GM12878 (cell line): ENCODE measurements around the gene MDK. TPM values are rescaled to one million over a fixed set of nuclear protein-coding genes. Genes with fewer than 3 reads are reported as not detected.

Experiments
- ATAC-seq: fragments of 200-7000 bp; cut with Tn5 transposase; 3 replicates; pipeline ENCODE4 v1.9.1; 2020; ENCODE audit warnings: mild to moderate bottlenecking, moderate library complexity
- BruUV-seq: library from RNA; stranded (reverse); fragments of 400-500 nt; replicated peaks from 2 replicates; lab custom pipeline; 2021; lab: Mats Ljungman, UMichigan
- CTCF ChIA-PET: fragments of 300-600 bp; sonication (Branson Sonifier 250); formaldehyde crosslinking; extraction: SDS; loops from one replicate; lab custom pipeline; 2021; ENCODE audit warnings: inconsistent platforms; lab: Yijun Ruan, JAX
- POLR2A ChIA-PET: fragments of 350-600 bp; formaldehyde crosslinking; extraction: SDS; loops from one replicate; lab custom pipeline; 2021; ENCODE audit warnings: inconsistent platforms; lab: Charles Lee
- RAD21 ChIA-PET: fragments of 300-600 bp; sonication (Branson Sonifier 250); formaldehyde crosslinking; loops from one replicate; lab custom pipeline; 2023; ENCODE audit warnings: antibody characterized with exemption; ENCODE audit not compliant: unreplicated experiment; lab: Charles Lee
- SMC1A ChIA-PET: fragments of 300-600 bp; sonication (Branson Sonifier 250); formaldehyde crosslinking; loops from one replicate; lab custom pipeline; 2023; ENCODE audit not compliant: unreplicated experiment, uncharacterized antibody; lab: Charles Lee
- DNase-seq: peaks from one replicate; pipeline ENCODE4 v3.0.0-alpha.2; 2011; ENCODE audit warnings: low read depth, low spot score
- FAIRE-seq: peaks from 3 replicates; lab custom pipeline; 2011; peaks lifted over from hg19 to GRCh38; lab: Jason Lieb, UNC
- H2AFZ ChIP-seq: 2 replicates; pipeline ENCODE4 v1.6.0; 2011; ENCODE audit warnings: low read depth, low read length, control low read depth; ENCODE audit not compliant: control insufficient read depth
- H3K27ac ChIP-seq: 2 replicates; pipeline ENCODE4 v1.5.1; 2011; ENCODE audit warnings: control low read depth; ENCODE audit not compliant: control insufficient read depth, insufficient read depth
- H3K27me3 ChIP-seq, 2 experiments: replicated peaks in 1 of 2; 2 replicates each; pipeline versions ENCODE4 v1.6.0 to v1.6.1; 2011; ENCODE audit warnings: low read length in 1 of 2; ENCODE audit not compliant: control insufficient read depth in 2 of 2, insufficient read depth in 2 of 2
- H3K36me3 ChIP-seq, 2 experiments: 2 replicates each; pipeline ENCODE4 v1.5.1; 2011; ENCODE audit warnings: low read length in 1 of 2; ENCODE audit not compliant: control insufficient read depth in 2 of 2, insufficient read depth in 2 of 2
- H3K4me1 ChIP-seq: 2 replicates; pipeline ENCODE4 v1.6.1; 2011; ENCODE audit warnings: mild to moderate bottlenecking, low read length, moderate library complexity, mixed read lengths; ENCODE audit not compliant: control insufficient read depth, insufficient read depth
- H3K4me2 ChIP-seq: 2 replicates; pipeline ENCODE4 v1.6.0; 2011; ENCODE audit warnings: control low read depth; ENCODE audit not compliant: control insufficient read depth, insufficient read depth
- H3K4me3 ChIP-seq: fragments of 200-600 bp; sonication (generic); 2 replicates; pipeline ENCODE4 v1.5.1; 2016
- H3K79me2 ChIP-seq: 2 replicates; pipeline ENCODE4 v1.6.0; 2011; ENCODE audit warnings: low read length; ENCODE audit not compliant: control insufficient read depth, insufficient read depth
- H3K9ac ChIP-seq: 2 replicates; pipeline ENCODE4 v1.8.0; 2011; ENCODE audit warnings: low read length, control low read depth, mixed read lengths; ENCODE audit not compliant: control insufficient read depth, insufficient read depth
- H3K9me3 ChIP-seq: replicated peaks from 3 replicates; pipeline ENCODE4 v1.5.1; 2011; ENCODE audit warnings: mild to moderate bottlenecking, low read length; ENCODE audit not compliant: control insufficient read depth, insufficient read depth
- H4K20me1 ChIP-seq: 2 replicates; pipeline ENCODE4 v1.6.0; 2011; ENCODE audit not compliant: control insufficient read depth, insufficient read depth
- BACH1 ChIP-seq: fragments of 450-650 bp; IDR thresholded peaks from 2 replicates; pipeline ENCODE4 v1.6.1; 2017; ENCODE audit warnings: mild to moderate bottlenecking, borderline replicate concordance
- BHLHE40 ChIP-seq, 2 experiments: fragments of 450-650 bp in 1 of 2; IDR thresholded peaks; 2 replicates each; pipeline ENCODE4 v1.6.1; 2011 to 2017; ENCODE audit warnings: low read depth in 2 of 2, borderline replicate concordance in 1 of 2, improper control_type of control experiment in 1 of 2, low read length in 1 of 2, mild to moderate bottlenecking in 1 of 2
- BRCA1 ChIP-seq: IDR thresholded peaks from 2 replicates; pipeline ENCODE4 v1.6.1; 2011; ENCODE audit warnings: low read depth, low read length, improper control_type of control experiment
- CTCF ChIP-seq, 3 experiments: IDR thresholded peaks in 2 of 3; conservative IDR thresholded peaks in 1 of 3; 2 replicates each; pipeline ENCODE4 v1.5.1; 2011; ENCODE audit warnings: low read depth in 3 of 3, low read length in 3 of 3, mild to moderate bottlenecking in 3 of 3, control low read depth in 2 of 3, moderate library complexity in 2 of 3, inconsistent platforms in 1 of 3, mixed read lengths in 1 of 3; ENCODE audit not compliant: control insufficient read depth in 2 of 3, insufficient read depth in 1 of 3; ENCODE audit errors: extremely low read depth in 1 of 3
- EGR1 ChIP-seq, 2 experiments: IDR thresholded peaks; 1 replicate in 1 of 2; 2 replicates in 1 of 2; pipeline ENCODE4 v1.6.1; 2011 to 2012; ENCODE audit warnings: low read depth in 2 of 2, low read length in 2 of 2, borderline replicate concordance in 1 of 2, mild to moderate bottlenecking in 1 of 2, moderate library complexity in 1 of 2
- EZH2 ChIP-seq: IDR thresholded peaks from 2 replicates; pipeline ENCODE4 v1.6.1; 2012; ENCODE audit warnings: low read depth, mild to moderate bottlenecking, control low read depth, inconsistent platforms, low read length, borderline replicate concordance; ENCODE audit not compliant: control insufficient read depth
- GATAD2B ChIP-seq: fragments of 450-650 bp; conservative IDR thresholded peaks from 2 replicates; pipeline ENCODE4 v1.6.1; 2017; ENCODE audit warnings: low read depth, mild to moderate bottlenecking, moderate library complexity
- HDAC6 ChIP-seq: fragments of 200-600 bp; sonication (generic); IDR thresholded peaks from one replicate; pipeline ENCODE4 v1.8.0; 2017; ENCODE audit warnings: antibody characterized with exemption; ENCODE audit not compliant: unreplicated experiment
- IKZF1 ChIP-seq: fragments of 450-650 bp; conservative IDR thresholded peaks from 2 replicates; pipeline ENCODE4 v1.6.1; 2017; ENCODE audit warnings: antibody characterized with exemption, mild to moderate bottlenecking
- IKZF2 ChIP-seq, 2 experiments: fragments of 450-650 bp; IDR thresholded peaks; 2 replicates each; pipeline ENCODE4 v1.6.1; 2017; ENCODE audit warnings: mild to moderate bottlenecking in 2 of 2, moderate library complexity in 2 of 2
- JUNB ChIP-seq: IDR thresholded peaks from 2 replicates; pipeline ENCODE4 v1.6.1; 2016; ENCODE audit warnings: antibody characterized with exemption, mild to moderate bottlenecking
- KLF5 ChIP-seq: fragments of 450-650 bp; IDR thresholded peaks from 2 replicates; pipeline ENCODE4 v1.6.1; 2014; ENCODE audit warnings: mild to moderate bottlenecking; ENCODE audit not compliant: partially characterized antibody
- LARP7 ChIP-seq: fragments of 450-650 bp; IDR thresholded peaks from 2 replicates; pipeline ENCODE4 v1.6.1; 2017; ENCODE audit warnings: mild to moderate bottlenecking
- MAX ChIP-seq: IDR thresholded peaks from 2 replicates; pipeline ENCODE4 v1.6.1; 2012; ENCODE audit warnings: low read depth, low read length, improper control_type of control experiment
- MYC ChIP-seq: IDR thresholded peaks from 2 replicates; pipeline ENCODE4 v1.6.1; 2011; ENCODE audit warnings: mild to moderate bottlenecking, low read length, moderate library complexity, inconsistent platforms; ENCODE audit not compliant: insufficient read depth, insufficient replicate concordance, insufficient read length, severe bottlenecking
- PAX5 ChIP-seq: IDR thresholded peaks from 2 replicates; pipeline ENCODE4 v1.6.1; 2011; ENCODE audit warnings: low read depth, low read length, borderline replicate concordance
- RAD21 ChIP-seq: IDR thresholded peaks from 2 replicates; pipeline ENCODE4 v1.6.1; 2011; ENCODE audit warnings: mild to moderate bottlenecking, low read depth, low read length, moderate library complexity; ENCODE audit not compliant: insufficient read depth
- RELA ChIP-seq: fragments of 450-650 bp; IDR thresholded peaks from 2 replicates; pipeline ENCODE4 v1.8.0; 2014; ENCODE audit warnings: borderline replicate concordance; ENCODE audit not compliant: partially characterized antibody
- SMC3 ChIP-seq: IDR thresholded peaks from 2 replicates; pipeline ENCODE4 v1.6.1; 2011; ENCODE audit warnings: low read length, improper control_type of control experiment, borderline replicate concordance
- YY1 ChIP-seq: IDR thresholded peaks from 2 replicates; pipeline ENCODE4 v1.6.1; 2011; ENCODE audit warnings: low read depth, mild to moderate bottlenecking, low read length
- WGBS: methylation state at CpG from one replicate; pipeline ENCODE4 v1.1.6; 2016; ENCODE audit warnings: low lambda C conversion rate; ENCODE audit not compliant: insufficient replicate concordance, insufficient coverage; ENCODE audit errors: missing lambda C conversion rate; 5-methylcytosine and 5-hydroxymethylcytosine counted together
- in situ Hi-C: fragments of 300-500 bp; cut with MboI; formaldehyde crosslinking; loops from 9 replicates; pipeline ENCODE4 v1.14.3; 2018; ENCODE audit warnings: mixed read lengths
- intact Hi-C: fragments of 100-400 bp; cut with micrococcal nuclease; formaldehyde crosslinking; loops from one replicate; pipeline ENCODE4 v1.14.2; 2022; ENCODE audit not compliant: unreplicated experiment
- polyA plus RNA-seq, 11 experiments: library from polyadenylated mRNA; depleted of rRNA in 4 of 11; unstranded in 6 of 11; stranded (reverse) in 5 of 11; fragments of >200 nt; fragmentation: Nextera tagmentation in 4 of 11; fragmentation: Illumina TruSeq in 1 of 11; extraction: Ambion mirVana in 4 of 11; extraction: Trizol in 1 of 11; gene quantifications; 1 replicate in 1 of 11; 2 replicates in 10 of 11; pipeline versions ENCODE4 v1.2.1 to v1.2.3, GENCODE V29; 2011 to 2016; ENCODE audit warnings: inconsistent platforms in 2 of 11, missing spikeins in 2 of 11, low read depth in 1 of 11
- total RNA-seq, 4 experiments: library from RNA; depleted of rRNA in 3 of 4; stranded (reverse); fragments of >200 nt in 3 of 4; fragmentation: Illumina TruSeq in 1 of 4; extraction: Trizol in 1 of 4; gene quantifications; 2 replicates each; pipeline versions ENCODE4 v1.2.1 to v1.2.3, GENCODE V29; 2013 to 2021

The MDK gene
- total and polyA plus RNA-seq, 10 of the 15 experiments (the other 5 are each of a cell fraction or from before 2014, with no cell fraction given): 0.77 to 17.8 (median 9.9) TPM

GRCh38 chr11:46389450-46390330 lies 8.2 kb downstream of the MDK start:
- ChIA-PET CTCF (interaction anchor here (0.6 to 6.7 kb wide), 36 partner anchors 10 to 345 kb away, joined by 3 to 94 read pairs (median 5); partner anchors contain the start of genes ATG13 and HARBI1), POLR2A (interaction anchor here (0.6 kb wide), 1 partner anchor 30 kb away, joined by 3 read pairs; no protein-coding TSS in a partner anchor)
- TF ChIP-seq JUNB: no peak
- 0 out of 2 replicates have a peak, but pooled peaks have one; percentile 57 for TF ChIP-seq EZH2
- TF ChIP-seq KLF5: no peak
- TF ChIP-seq YY1: peak; percentile 57; the same call in 1 of the 2 replicates
- peak; percentile 79 to 90 (median 88); a peak in 5 of 6 replicates for TF ChIP-seq CTCF (IDR thresholded peaks at IDR 0.05 in 2 of 3, conservative IDR thresholded peaks at IDR 0.05 in 1 of 3; ENCODE audit: control insufficient read depth in 2 of 3, extremely low read depth in 1 of 3, insufficient read depth in 1 of 3, low read depth in 3 of 3, low read length in 3 of 3)
- peak; percentile 62 for TF ChIP-seq IKZF1
- TF ChIP-seq HDAC6: peak; percentile 13
- TF ChIP-seq BACH1: peak; percentile 35; the same call in 1 of the 2 replicates
- TF ChIP-seq SMC3: peak; percentile 69
- no peak for TF ChIP-seq BRCA1
- peak in 1 of 2 experiments; percentile 9; a peak in 1 of 4 replicates for TF ChIP-seq IKZF2 (IDR thresholded peaks at IDR 0.05)
- TF ChIP-seq GATAD2B: peak; percentile 82
- peak; percentile 67 to 90; a peak in 3 of 4 replicates for TF ChIP-seq BHLHE40 (IDR thresholded peaks at IDR 0.05; ENCODE audit: borderline replicate concordance in 1 of 2, low read depth in 2 of 2, low read length in 1 of 2)
- 0 out of 3 replicates have a peak, but pooled peaks of 1 of the 2 experiments have one; percentile 23 for TF ChIP-seq EGR1 (IDR thresholded peaks at IDR 0.05; ENCODE audit: borderline replicate concordance in 1 of 2, low read depth in 2 of 2, low read length in 2 of 2)
- no peak for TF ChIP-seq RELA
- TF ChIP-seq PAX5: peak; percentile 14; the same call in 1 of the 2 replicates
- peak; percentile 15 for TF ChIP-seq MYC
- peak; percentile 63 for TF ChIP-seq RAD21
- TF ChIP-seq LARP7: 0 out of 2 replicates have a peak, but pooled peaks have one; percentile 30
- TF ChIP-seq MAX: 0 out of 2 replicates have a peak, but pooled peaks have one; percentile 19

More at GRCh38 chr11:46389450-46390330, 8.2 kb downstream of the MDK start:
- peaks cover 13 to 16% of the 10 kb centered on the region in 2 experiments for H3K27me3 ChIP-seq
- ChIA-PET SMC1A (interaction anchor here (0.6 to 4.9 kb wide), 20 partner anchors 29 to 236 kb away, joined by 3 to 24 read pairs (median 4); no protein-coding TSS in a partner anchor), RAD21 (interaction anchor here (0.6 to 3.4 kb wide), 18 partner anchors 30 to 818 kb away, joined by 3 to 16 read pairs (median 5); no protein-coding TSS in a partner anchor)
- FAIRE-seq (no peak), DNase-seq (no peak), ATAC-seq (peak; percentile 83)
- no peaks in the 10 kb centered on the region for H3K79me2 ChIP-seq
- H2AFZ ChIP-seq: no peak overlapping the region
- no peaks in the 10 kb centered on the region for H3K9me3 ChIP-seq
- H3K27ac ChIP-seq: no peak overlapping the region
- in situ Hi-C loops: loop anchor here (10.0 kb wide), 1 partner anchor 145 kb away; no protein-coding TSS in a partner anchor
- intact Hi-C loops: loop anchor here (1.0 to 2.0 kb wide), 3 partner anchors 140 to 227 kb away; partner anchors contain the start of genes ATG13 and HARBI1
- BruUV-seq: no TSS peak
- no peaks in the 10 kb centered on the region for H3K36me3 ChIP-seq
- WGBS: 8% methylated on average over 77 of the region's 80 CpGs
- no peaks in the 10 kb centered on the region for H4K20me1 ChIP-seq
- H3K4me3 ChIP-seq: peak overlapping the region; percentile 74; the same call in 1 of the 2 replicates
- peaks cover 6% of the 10 kb centered on the region for H3K4me1 ChIP-seq
- peak overlapping the region; percentile 84 for H3K4me2 ChIP-seq
- no peak overlapping the region for H3K9ac ChIP-seq
